ENCODE results near the gene C1orf141. TPM values are rescaled to one million over a fixed set of nuclear protein-coding genes. Genes with fewer than 3 reads are reported as not detected.

The C1orf141 gene
- polyA plus RNA-seq, 1 donor (not counting 4 experiments of a cell fraction or from before 2014, with no cell fraction given), result not detected

DNA sequence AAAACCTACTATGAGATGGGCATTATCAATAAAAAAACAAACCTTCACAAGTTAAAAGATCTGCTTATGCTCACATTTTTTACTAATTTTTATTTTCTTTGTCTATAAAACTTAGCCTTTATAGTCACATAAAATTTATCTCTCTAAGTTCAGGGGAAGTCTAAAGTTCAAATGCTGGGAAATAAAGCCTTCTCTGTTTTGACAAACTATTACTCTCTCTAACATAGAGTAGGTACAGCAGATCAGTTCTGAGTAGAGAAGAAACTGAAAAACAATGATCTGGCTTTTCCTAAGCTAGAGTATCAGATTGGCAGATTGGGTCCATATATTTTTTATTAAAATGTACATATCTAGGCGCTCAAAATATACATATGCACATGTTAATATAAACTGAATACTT is 31.2 kb downstream of the C1orf141 start:
- Histone ChIP-seq H3K9me3 (ENCODE audit: control insufficient read depth, low read depth, low read length) (no peaks in the 10 kb centered on the region), H3K36me3 (ENCODE audit: control insufficient read depth in 2 of 2, extremely low read depth in 1 of 2, insufficient read depth in 2 of 2, low read length in 2 of 2) (no peaks in the 10 kb centered on the region), H3K4me2 (ENCODE audit: control insufficient read depth, extremely low read depth, insufficient read depth, low read depth, low read length) (no peak overlapping the region), H2AFZ (ENCODE audit: control insufficient read depth, low read length) (no peak overlapping the region), H3K4me1 (ENCODE audit: control insufficient read depth, extremely low read depth, insufficient read depth, low read length) (no peaks in the 10 kb centered on the region), H3K9ac (ENCODE audit: control insufficient read depth, extremely low read depth, insufficient read depth, low read length) (no peak overlapping the region), H3K27me3 (ENCODE audit: control insufficient read depth, extremely low read depth, insufficient read depth, low read length) (no peaks in the 10 kb centered on the region), H3K4me3 (ENCODE audit: control insufficient read depth in 2 of 3, extremely low read depth in 1 of 3, insufficient read depth in 2 of 3, low read depth in 1 of 3, low read length in 3 of 3) (no peak overlapping the region), H3K9me1 (ENCODE audit: control insufficient read depth, extremely low read depth, insufficient read depth, low read length) (no peaks in the 10 kb centered on the region), H4K20me1 (ENCODE audit: control insufficient read depth, extremely low read depth, insufficient read depth, low read length) (no peaks in the 10 kb centered on the region), H3K27ac (ENCODE audit: control insufficient read depth, insufficient read depth, low read length) (no peak overlapping the region), H3K79me2 (ENCODE audit: control insufficient read depth, insufficient read depth, low read length) (no peaks in the 10 kb centered on the region)
- FAIRE-seq, result no peak
- TF ChIP-seq, protein P1, sequence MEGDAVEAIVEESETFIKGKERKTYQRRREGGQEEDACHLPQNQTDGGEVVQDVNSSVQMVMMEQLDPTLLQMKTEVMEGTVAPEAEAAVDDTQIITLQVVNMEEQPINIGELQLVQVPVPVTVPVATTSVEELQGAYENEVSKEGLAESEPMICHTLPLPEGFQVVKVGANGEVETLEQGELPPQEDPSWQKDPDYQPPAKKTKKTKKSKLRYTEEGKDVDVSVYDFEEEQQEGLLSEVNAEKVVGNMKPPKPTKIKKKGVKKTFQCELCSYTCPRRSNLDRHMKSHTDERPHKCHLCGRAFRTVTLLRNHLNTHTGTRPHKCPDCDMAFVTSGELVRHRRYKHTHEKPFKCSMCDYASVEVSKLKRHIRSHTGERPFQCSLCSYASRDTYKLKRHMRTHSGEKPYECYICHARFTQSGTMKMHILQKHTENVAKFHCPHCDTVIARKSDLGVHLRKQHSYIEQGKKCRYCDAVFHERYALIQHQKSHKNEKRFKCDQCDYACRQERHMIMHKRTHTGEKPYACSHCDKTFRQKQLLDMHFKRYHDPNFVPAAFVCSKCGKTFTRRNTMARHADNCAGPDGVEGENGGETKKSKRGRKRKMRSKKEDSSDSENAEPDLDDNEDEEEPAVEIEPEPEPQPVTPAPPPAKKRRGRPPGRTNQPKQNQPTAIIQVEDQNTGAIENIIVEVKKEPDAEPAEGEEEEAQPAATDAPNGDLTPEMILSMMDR (optimal IDR thresholded peaks at IDR 0.05 in 1 of 3, IDR thresholded peaks at IDR 0.05 in 1 of 3, conservative IDR thresholded peaks at IDR 0.05 in 1 of 3; ENCODE audit: extremely low read depth in 1 of 3, insufficient read depth in 2 of 3, low read length in 3 of 3), result no peak
- no peak for TF ChIP-seq EZH2 (IDR thresholded peaks at IDR 0.05; ENCODE audit: low read length)
- no peak for DNase-seq (ENCODE audit: low read depth, low spot score)
- dilution Hi-C loops (cut with MboI; ENCODE audit: extremely low pct_ligation_motif_present, low sequenced_read_pairs), result no loop called here

DNA sequence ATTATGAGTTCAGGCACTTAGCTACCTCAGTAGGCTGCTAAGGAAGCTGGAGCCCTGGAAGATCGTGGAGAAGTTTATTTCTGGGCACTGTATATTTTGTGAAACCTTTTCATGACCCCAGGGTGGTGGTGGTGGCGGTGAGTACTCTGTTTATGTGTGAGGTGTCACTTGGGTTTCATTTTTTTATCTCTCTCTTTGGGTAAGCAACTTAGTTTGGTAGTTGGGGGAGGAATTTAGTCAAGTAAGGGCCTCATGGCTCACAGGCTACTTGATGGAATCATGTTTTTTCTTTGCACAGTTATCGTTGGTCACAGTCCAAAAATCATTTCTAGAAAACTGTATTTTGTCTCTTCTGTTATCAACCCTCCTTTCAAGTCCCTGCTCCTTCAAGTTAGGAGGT is 33.9 kb downstream of the C1orf141 start:
- Histone ChIP-seq H4K20me1 (ENCODE audit: control insufficient read depth, extremely low read depth, insufficient read depth, low read length) (no peaks in the 10 kb centered on the region), H3K79me2 (ENCODE audit: control insufficient read depth, insufficient read depth, low read length) (no peaks in the 10 kb centered on the region), H3K9ac (ENCODE audit: control insufficient read depth, extremely low read depth, insufficient read depth, low read length) (no peak overlapping the region), H2AFZ (ENCODE audit: control insufficient read depth, low read length) (no peak overlapping the region), H3K4me2 (ENCODE audit: control insufficient read depth, extremely low read depth, insufficient read depth, low read depth, low read length) (no peak overlapping the region), H3K27me3 (ENCODE audit: control insufficient read depth, extremely low read depth, insufficient read depth, low read length) (no peaks in the 10 kb centered on the region), H3K4me1 (ENCODE audit: control insufficient read depth, extremely low read depth, insufficient read depth, low read length) (no peaks in the 10 kb centered on the region), H3K9me1 (ENCODE audit: control insufficient read depth, extremely low read depth, insufficient read depth, low read length) (no peaks in the 10 kb centered on the region), H3K36me3 (ENCODE audit: control insufficient read depth in 2 of 2, extremely low read depth in 1 of 2, insufficient read depth in 2 of 2, low read length in 2 of 2) (no peaks in the 10 kb centered on the region), H3K27ac (ENCODE audit: control insufficient read depth, insufficient read depth, low read length) (no peak overlapping the region), H3K9me3 (ENCODE audit: control insufficient read depth, low read depth, low read length) (no peaks in the 10 kb centered on the region), H3K4me3 (ENCODE audit: control insufficient read depth in 2 of 3, extremely low read depth in 1 of 3, insufficient read depth in 2 of 3, low read depth in 1 of 3, low read length in 3 of 3) (no peak overlapping the region)
- TF ChIP-seq, protein P1 (optimal IDR thresholded peaks at IDR 0.05 in 1 of 3, IDR thresholded peaks at IDR 0.05 in 1 of 3, conservative IDR thresholded peaks at IDR 0.05 in 1 of 3; ENCODE audit: extremely low read depth in 1 of 3, insufficient read depth in 2 of 3, low read length in 3 of 3), result no peak
- TF ChIP-seq EZH2 (IDR thresholded peaks at IDR 0.05; ENCODE audit: low read length), result no peak
- DNase-seq (ENCODE audit: low read depth, low spot score) (no peak), FAIRE-seq (no peak)
- dilution Hi-C loops (cut with MboI; ENCODE audit: extremely low pct_ligation_motif_present, low sequenced_read_pairs), result no loop called here
